DND-41 (cell line): ENCODE data around the gene APIP.

Source experiments
- ATAC-seq: fragments of 200-7000 bp; cut with Tn5 transposase; 3 replicates; pipeline ENCODE4 v1.9.1; 2021; ENCODE audit warnings: low read depth; ENCODE audit not compliant: insufficient read depth
- DNase-seq: peaks from one replicate; pipeline ENCODE4 v3.0.0-alpha.2; 2020
- H2AFZ ChIP-seq: 2 replicates; pipeline ENCODE4 v1.6.0; 2012; ENCODE audit warnings: low read depth, low read length
- H3K27ac ChIP-seq: 2 replicates; pipeline ENCODE4 v1.5.1; 2012; ENCODE audit warnings: low read length, inconsistent platforms
- H3K27me3 ChIP-seq: fragments of 200-600 bp; sonication (generic); 2 replicates; pipeline ENCODE4 v1.6.0; 2012; ENCODE audit warnings: low read length, mild to moderate bottlenecking, inconsistent platforms; ENCODE audit not compliant: insufficient read depth, poor library complexity
- H3K36me3 ChIP-seq: 2 replicates; pipeline ENCODE4 v1.5.1; 2012; ENCODE audit warnings: low read length, inconsistent platforms; ENCODE audit not compliant: insufficient read depth
- H3K4me1 ChIP-seq: 2 replicates; pipeline ENCODE4 v1.5.1; 2012; ENCODE audit warnings: mild to moderate bottlenecking, low read length; ENCODE audit not compliant: insufficient read depth
- H3K4me2 ChIP-seq: 2 replicates; pipeline ENCODE4 v1.6.0; 2012; ENCODE audit warnings: mild to moderate bottlenecking, moderate library complexity, low read length, inconsistent platforms; ENCODE audit not compliant: insufficient read depth
- H3K4me3 ChIP-seq, 2 experiments: fragments of 200-600 bp in 1 of 2; shearing (Covaris generic) in 1 of 2; 2 replicates each; pipeline ENCODE4 v1.5.1; 2012 to 2016; ENCODE audit warnings: inconsistent platforms in 2 of 2, low read length in 2 of 2, mild to moderate bottlenecking in 2 of 2, low read depth in 1 of 2, moderate library complexity in 1 of 2
- H3K79me2 ChIP-seq: 2 replicates; pipeline ENCODE4 v1.6.0; 2012; ENCODE audit warnings: low read length, inconsistent platforms; ENCODE audit not compliant: insufficient read depth
- H3K9ac ChIP-seq: 2 replicates; pipeline ENCODE4 v1.6.0; 2012; ENCODE audit warnings: low read depth, mild to moderate bottlenecking, inconsistent platforms, low read length, moderate library complexity
- H3K9me3 ChIP-seq: 2 replicates; pipeline ENCODE4 v1.5.1; 2012; ENCODE audit warnings: low read length, moderate library complexity, mild to moderate bottlenecking, inconsistent platforms; ENCODE audit not compliant: insufficient read depth, severe bottlenecking
- H4K20me1 ChIP-seq: 2 replicates; pipeline ENCODE4 v1.6.0; 2012; ENCODE audit warnings: low read length; ENCODE audit not compliant: insufficient read depth
- CTCF ChIP-seq: IDR thresholded peaks from 2 replicates; pipeline ENCODE4 v1.5.1; 2012; ENCODE audit warnings: borderline replicate concordance, low read length, moderate library complexity, mild to moderate bottlenecking; ENCODE audit not compliant: poor library complexity, severe bottlenecking; ENCODE audit errors: extremely low read depth
- EZH2 ChIP-seq: IDR thresholded peaks from 3 replicates; pipeline ENCODE4 v1.6.1; 2012; ENCODE audit warnings: borderline replicate concordance, low read depth, mild to moderate bottlenecking, moderate library complexity, low read length, inconsistent platforms; ENCODE audit not compliant: severe bottlenecking

APIP gene

GRCh38 chr11:34836958-34837856 lies 79.0 kb downstream of the APIP start:
- Histone ChIP-seq H2AFZ (no peak overlapping the region), H3K9me3 (no peaks in the 10 kb centered on the region), H3K36me3 (no peaks in the 10 kb centered on the region), H3K4me3 (no peak overlapping the region), H3K4me2 (no peak overlapping the region), H3K9ac (no peak overlapping the region), H4K20me1 (no peaks in the 10 kb centered on the region; the same call in 1 of the 2 replicates), H3K27ac (no peak overlapping the region), H3K4me1 (no peaks in the 10 kb centered on the region), H3K79me2 (no peaks in the 10 kb centered on the region), H3K27me3 (peaks cover 10% of the 10 kb centered on the region)
- TF ChIP-seq CTCF = no peak
- no peak for TF ChIP-seq EZH2
- DNase-seq (no peak), ATAC-seq (no peak; the same call in 2 of the 3 replicates)

GRCh38 chr11:34833602-34834001 lies 82.6 kb downstream of the APIP start:
- no peak overlapping the region for H3K27ac ChIP-seq
- H3K4me1 ChIP-seq = no peaks in the 10 kb centered on the region
- H3K4me3 ChIP-seq = no peak overlapping the region
- ATAC-seq = no peak
- no peaks in the 10 kb centered on the region for H3K36me3 ChIP-seq
- H3K27me3 ChIP-seq = peaks cover 9% of the 10 kb centered on the region
- no peak for TF ChIP-seq EZH2
- TF ChIP-seq CTCF = no peak
- no peak overlapping the region for H3K9ac ChIP-seq
- no peaks in the 10 kb centered on the region; the same call in 1 of the 2 replicates for H4K20me1 ChIP-seq
- H3K79me2 ChIP-seq = no peaks in the 10 kb centered on the region
- no peak overlapping the region for H3K4me2 ChIP-seq
- no peak for DNase-seq
- H2AFZ ChIP-seq = no peak overlapping the region
- H3K9me3 ChIP-seq = no peaks in the 10 kb centered on the region
